Prostate gland (tissue), 2 donors: Measurements from ENCODE around the gene EP400. TPM values are rescaled to one million over a fixed set of nuclear protein-coding genes. Genes with fewer than 3 reads are reported as not detected.

Source experiments
- DNase-seq: peaks from one replicate; pipeline ENCODE4 v3.0.0-alpha.2; 2019; ENCODE audit warnings: low spot score
- H3K27ac ChIP-seq, 2 donors: fragments of 200-600 bp; sonication (generic); 2 replicates each; pipeline ENCODE4 v1.5.1; 2017 to 2019
- H3K27me3 ChIP-seq: fragments of 200-600 bp; sonication (generic); replicated peaks from 2 replicates; pipeline ENCODE4 v1.5.1; 2019; ENCODE audit not compliant: insufficient read depth
- H3K36me3 ChIP-seq, 2 donors: fragments of 200-600 bp; sonication (generic); 1 replicate in 1 of 2; 2 replicates in 1 of 2; pipeline versions ENCODE4 v1.5.1 to v1.8.1; 2017 to 2019
- H3K4me1 ChIP-seq: fragments of 200-600 bp; sonication (generic); replicated peaks from 2 replicates; pipeline ENCODE4 v1.5.1; 2019
- H3K4me3 ChIP-seq, 2 donors: fragments of 200-600 bp; sonication (generic); 2 replicates each; pipeline ENCODE4 v1.5.1; 2017 to 2019
- H3K9me3 ChIP-seq: fragments of 200-600 bp; sonication (generic); 2 replicates; pipeline ENCODE4 v1.5.1; 2017
- CTCF ChIP-seq, 4 experiments: fragments of 200-600 bp in 2 of 4; fragments of 450-650 bp in 2 of 4; sonication (generic) in 2 of 4; IDR thresholded peaks; 1 replicate in 3 of 4; 2 replicates in 1 of 4; pipeline ENCODE4 v1.5.1; 2016 to 2019; ENCODE audit warnings: antibody characterized with exemption in 4 of 4, mild to moderate bottlenecking in 2 of 4, moderate library complexity in 2 of 4
- POLR2A ChIP-seq: fragments of 450-650 bp; IDR thresholded peaks from one replicate; pipeline ENCODE4 v1.6.1; 2016; ENCODE audit warnings: antibody characterized with exemption, mild to moderate bottlenecking
- POLR2AphosphoS5 ChIP-seq: sonication (generic); formaldehyde crosslinking; IDR thresholded peaks from one replicate; pipeline ENCODE4 v1.6.1; 2017; ENCODE audit warnings: antibody characterized with exemption
- WGBS: methylation state at CpG from one replicate; pipeline ENCODE4 v1.1.5; 2018; 5-methylcytosine and 5-hydroxymethylcytosine counted together
- intact Hi-C: fragments of 100-400 bp; cut with DNase I; formaldehyde crosslinking; loops from one replicate; pipeline ENCODE4 v1.14.2; 2022
- total RNA-seq, 2 donors: library from RNA; depleted of rRNA; stranded (reverse); fragments of >200 nt; gene quantifications; one replicate each; pipeline ENCODE4 v1.1.0, GENCODE V29; 2016

EP400 gene
- total RNA-seq, 2 donors from 2014 or later: 22.3 to 46.2 TPM

- intact Hi-C loops: no loop called here
- TF ChIP-seq CTCF (IDR thresholded peaks at IDR 0.05) (no peak), POLR2AphosphoS5 (no peak), POLR2A (no peak)
- Histone ChIP-seq H3K27me3 (no peaks in the 10 kb centered on the region), H3K4me1 (no peaks in the 10 kb centered on the region), H3K9me3 (no peaks in the 10 kb centered on the region), H3K36me3 (peaks cover 8 to 16% of the 10 kb centered on the region in 2 donors), H3K27ac (no peak overlapping the region), H3K4me3 (no peak overlapping the region)
- 90% methylated on average over 8 of the region's 8 CpGs for WGBS
- DNase-seq: no peak
Measured at GRCh38 chr12:132070298-132070697, 120.6 kb downstream of the EP400 start.

GRCh38 chr12:132071040-132071810 is 121.5 kb downstream of the EP400 start:
- TF ChIP-seq POLR2AphosphoS5 (no peak), POLR2A (no peak), CTCF (IDR thresholded peaks at IDR 0.05) (no peak)
- intact Hi-C loops: no loop called here
- no peaks in the 10 kb centered on the region for H3K4me1 ChIP-seq
- H3K4me3 ChIP-seq: no peak overlapping the region
- no peaks in the 10 kb centered on the region for H3K27me3 ChIP-seq
- no peaks in the 10 kb centered on the region for H3K9me3 ChIP-seq
- DNase-seq: no peak
- H3K36me3 ChIP-seq: peaks cover 8 to 19% of the 10 kb centered on the region in 2 donors
- no peak overlapping the region for H3K27ac ChIP-seq
- 86% methylated on average over 12 of the region's 12 CpGs for WGBS

- WGBS: 89% methylated on average over 14 of the region's 14 CpGs
- Histone ChIP-seq H3K9me3 (no peaks in the 10 kb centered on the region), H3K4me3 (no peak overlapping the region), H3K27me3 (no peaks in the 10 kb centered on the region), H3K4me1 (no peaks in the 10 kb centered on the region), H3K27ac (no peak overlapping the region), H3K36me3 (peaks cover 8 to 19% of the 10 kb centered on the region in 2 donors)
- intact Hi-C loops: no loop called here
- TF ChIP-seq CTCF (IDR thresholded peaks at IDR 0.05) (no peak), POLR2AphosphoS5 (no peak), POLR2A (no peak)
- DNase-seq: no peak
Measured at GRCh38 chr12:132071830-132072384, 122.2 kb downstream of the EP400 start.

GRCh38 chr12:132074216-132074615 is 124.5 kb downstream of the EP400 start:
- no peak overlapping the region for H3K27ac ChIP-seq
- no peak overlapping the region for H3K4me3 ChIP-seq
- no peaks in the 10 kb centered on the region for H3K9me3 ChIP-seq
- 87% methylated on average over 14 of the region's 14 CpGs for WGBS
- TF ChIP-seq POLR2A: no peak
- no peak for TF ChIP-seq POLR2AphosphoS5
- no peak for TF ChIP-seq CTCF (IDR thresholded peaks at IDR 0.05)
- intact Hi-C loops: no loop called here
- H3K36me3 ChIP-seq: peaks cover 3 to 12% of the 10 kb centered on the region in 2 donors
- H3K27me3 ChIP-seq: no peaks in the 10 kb centered on the region
- no peaks in the 10 kb centered on the region for H3K4me1 ChIP-seq
- DNase-seq: no peak
